Astrocyte of the spinal cord (primary cell): Measurements from ENCODE around the gene USF3.

Source experiments
- DNase-seq: peaks from one replicate; pipeline ENCODE4 v3.0.0; 2011; ENCODE audit warnings: low read depth, low spot score
- H3K4me3 ChIP-seq: 2 replicates; pipeline ENCODE4 v1.5.1; 2011; ENCODE audit warnings: low read depth, mild to moderate bottlenecking, low read length, moderate library complexity
- in situ Hi-C: cut with HindIII; loops from 2 replicates; pipeline ENCODE4 v1.10.0; 2017; ENCODE audit warnings: low sequenced_read_pairs
- TF ChIP-seq, protein P1 (sequence below): IDR thresholded peaks from 2 replicates; pipeline ENCODE4 v1.5.1; 2012; ENCODE audit warnings: low read depth, mild to moderate bottlenecking, low read length, inconsistent platforms

The USF3 gene, protein sequence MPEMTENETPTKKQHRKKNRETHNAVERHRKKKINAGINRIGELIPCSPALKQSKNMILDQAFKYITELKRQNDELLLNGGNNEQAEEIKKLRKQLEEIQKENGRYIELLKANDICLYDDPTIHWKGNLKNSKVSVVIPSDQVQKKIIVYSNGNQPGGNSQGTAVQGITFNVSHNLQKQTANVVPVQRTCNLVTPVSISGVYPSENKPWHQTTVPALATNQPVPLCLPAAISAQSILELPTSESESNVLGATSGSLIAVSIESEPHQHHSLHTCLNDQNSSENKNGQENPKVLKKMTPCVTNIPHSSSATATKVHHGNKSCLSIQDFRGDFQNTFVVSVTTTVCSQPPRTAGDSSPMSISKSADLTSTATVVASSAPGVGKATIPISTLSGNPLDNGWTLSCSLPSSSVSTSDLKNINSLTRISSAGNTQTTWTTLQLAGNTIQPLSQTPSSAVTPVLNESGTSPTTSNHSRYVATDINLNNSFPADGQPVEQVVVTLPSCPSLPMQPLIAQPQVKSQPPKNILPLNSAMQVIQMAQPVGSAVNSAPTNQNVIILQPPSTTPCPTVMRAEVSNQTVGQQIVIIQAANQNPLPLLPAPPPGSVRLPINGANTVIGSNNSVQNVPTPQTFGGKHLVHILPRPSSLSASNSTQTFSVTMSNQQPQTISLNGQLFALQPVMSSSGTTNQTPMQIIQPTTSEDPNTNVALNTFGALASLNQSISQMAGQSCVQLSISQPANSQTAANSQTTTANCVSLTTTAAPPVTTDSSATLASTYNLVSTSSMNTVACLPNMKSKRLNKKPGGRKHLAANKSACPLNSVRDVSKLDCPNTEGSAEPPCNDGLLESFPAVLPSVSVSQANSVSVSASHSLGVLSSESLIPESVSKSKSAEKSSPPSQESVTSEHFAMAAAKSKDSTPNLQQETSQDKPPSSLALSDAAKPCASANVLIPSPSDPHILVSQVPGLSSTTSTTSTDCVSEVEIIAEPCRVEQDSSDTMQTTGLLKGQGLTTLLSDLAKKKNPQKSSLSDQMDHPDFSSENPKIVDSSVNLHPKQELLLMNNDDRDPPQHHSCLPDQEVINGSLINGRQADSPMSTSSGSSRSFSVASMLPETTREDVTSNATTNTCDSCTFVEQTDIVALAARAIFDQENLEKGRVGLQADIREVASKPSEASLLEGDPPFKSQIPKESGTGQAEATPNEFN (N-terminal part only)

DNA sequence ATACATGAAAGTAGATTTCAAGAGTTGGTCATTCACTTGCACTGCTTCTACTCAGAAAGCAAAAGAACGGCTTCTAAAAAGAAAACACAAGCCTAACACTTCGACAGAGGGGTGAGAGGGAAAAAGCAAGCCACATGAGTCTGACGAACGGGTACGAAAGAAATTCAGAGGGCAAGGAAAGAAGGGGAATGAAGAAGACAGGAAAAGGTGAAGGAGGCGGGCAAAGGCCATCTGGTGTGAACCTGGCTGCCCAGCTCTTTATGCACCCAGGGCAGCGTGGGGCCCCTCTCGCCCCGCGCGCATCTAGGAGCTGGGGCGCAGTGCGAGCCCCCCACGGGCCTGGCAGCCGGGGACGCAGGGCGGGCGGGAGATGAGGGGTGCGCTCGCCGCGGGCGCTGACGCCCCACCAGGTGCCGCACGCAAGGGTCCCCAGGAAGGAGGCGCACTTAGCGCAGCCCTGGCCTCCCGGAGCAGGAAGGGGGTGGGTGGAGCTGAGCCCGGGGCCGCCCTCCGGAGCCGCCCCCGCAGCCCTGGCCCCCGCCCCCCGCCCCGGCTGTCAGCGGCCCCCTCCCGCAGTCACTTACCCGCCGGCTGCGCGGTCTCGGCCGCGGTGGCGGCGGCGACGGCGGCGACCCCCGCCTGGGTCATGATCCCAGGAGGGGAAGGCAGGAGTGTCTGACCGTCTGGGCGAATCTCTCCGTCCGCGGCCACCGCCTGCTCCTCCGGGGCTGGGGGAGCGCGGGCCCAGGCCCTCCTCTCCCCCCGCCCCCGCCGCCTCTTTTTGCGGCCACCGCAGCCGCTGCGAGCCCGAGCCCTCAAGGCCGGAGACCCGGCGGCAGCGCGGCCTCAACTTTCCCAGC lies at the start of gene USF3:
USF3 (minus strand) TSS at position 857 of the 860 bp plus-strand sequence. CDS start 21,764 bp downstream, outside the sequence.
- DNase-seq: peak; percentile 52
- in situ Hi-C loops: no loop called here
- TF ChIP-seq, protein P1, sequence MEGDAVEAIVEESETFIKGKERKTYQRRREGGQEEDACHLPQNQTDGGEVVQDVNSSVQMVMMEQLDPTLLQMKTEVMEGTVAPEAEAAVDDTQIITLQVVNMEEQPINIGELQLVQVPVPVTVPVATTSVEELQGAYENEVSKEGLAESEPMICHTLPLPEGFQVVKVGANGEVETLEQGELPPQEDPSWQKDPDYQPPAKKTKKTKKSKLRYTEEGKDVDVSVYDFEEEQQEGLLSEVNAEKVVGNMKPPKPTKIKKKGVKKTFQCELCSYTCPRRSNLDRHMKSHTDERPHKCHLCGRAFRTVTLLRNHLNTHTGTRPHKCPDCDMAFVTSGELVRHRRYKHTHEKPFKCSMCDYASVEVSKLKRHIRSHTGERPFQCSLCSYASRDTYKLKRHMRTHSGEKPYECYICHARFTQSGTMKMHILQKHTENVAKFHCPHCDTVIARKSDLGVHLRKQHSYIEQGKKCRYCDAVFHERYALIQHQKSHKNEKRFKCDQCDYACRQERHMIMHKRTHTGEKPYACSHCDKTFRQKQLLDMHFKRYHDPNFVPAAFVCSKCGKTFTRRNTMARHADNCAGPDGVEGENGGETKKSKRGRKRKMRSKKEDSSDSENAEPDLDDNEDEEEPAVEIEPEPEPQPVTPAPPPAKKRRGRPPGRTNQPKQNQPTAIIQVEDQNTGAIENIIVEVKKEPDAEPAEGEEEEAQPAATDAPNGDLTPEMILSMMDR: no peak
- H3K4me3 ChIP-seq: peak within 1 kb of the TSS; percentile 88

DNA sequence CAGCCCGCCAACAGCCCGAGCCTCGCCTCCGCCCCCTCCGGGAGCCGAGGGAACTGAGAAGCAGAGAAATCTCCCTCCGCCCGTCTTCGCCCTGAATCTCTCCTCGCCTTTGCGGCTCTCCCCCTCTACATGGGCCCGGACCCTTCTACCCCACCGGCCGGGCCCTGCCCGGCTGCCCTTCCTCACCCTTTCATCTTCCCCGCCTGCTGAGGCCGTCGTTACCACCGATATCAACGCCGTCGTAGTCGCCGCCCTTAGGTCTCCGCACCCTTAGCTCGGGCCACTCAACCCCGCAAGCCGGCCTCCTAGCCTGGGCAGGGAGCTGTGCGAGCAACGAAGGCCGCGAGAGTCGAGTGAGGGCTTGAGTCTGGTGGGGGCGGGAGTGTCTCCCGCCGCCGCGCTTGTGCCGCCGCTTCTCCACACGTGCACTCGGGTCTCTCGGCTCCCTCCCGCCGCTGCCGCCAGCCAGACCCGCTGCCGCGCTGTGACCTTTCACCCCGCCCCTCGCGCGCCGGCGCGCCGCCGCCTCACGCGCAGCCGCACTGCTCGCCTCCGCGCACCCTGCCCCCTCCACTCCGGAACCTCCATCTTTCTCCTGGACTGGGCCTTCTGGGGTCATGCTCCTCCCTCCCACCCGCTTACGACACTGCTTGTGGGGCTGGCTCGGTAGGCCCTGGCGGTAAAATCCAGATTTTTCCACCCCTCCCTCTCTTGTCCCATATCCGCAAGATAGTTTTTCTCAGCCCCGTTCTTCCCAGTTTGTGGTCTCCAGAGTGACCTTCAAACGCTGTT lies 49.5 kb upstream of the USF3 start, which contains the start of gene NAA50:
NAA50 (minus strand) TSS at position 494 of the 792 bp plus-strand sequence; CDS start at position 194, 300 bp downstream.
- peak within 1 kb of the TSS; percentile 98 for H3K4me3 ChIP-seq
- DNase-seq: peak; percentile 92
- TF ChIP-seq, protein P1: peak; percentile 47
- in situ Hi-C loops: no loop called here

DNA sequence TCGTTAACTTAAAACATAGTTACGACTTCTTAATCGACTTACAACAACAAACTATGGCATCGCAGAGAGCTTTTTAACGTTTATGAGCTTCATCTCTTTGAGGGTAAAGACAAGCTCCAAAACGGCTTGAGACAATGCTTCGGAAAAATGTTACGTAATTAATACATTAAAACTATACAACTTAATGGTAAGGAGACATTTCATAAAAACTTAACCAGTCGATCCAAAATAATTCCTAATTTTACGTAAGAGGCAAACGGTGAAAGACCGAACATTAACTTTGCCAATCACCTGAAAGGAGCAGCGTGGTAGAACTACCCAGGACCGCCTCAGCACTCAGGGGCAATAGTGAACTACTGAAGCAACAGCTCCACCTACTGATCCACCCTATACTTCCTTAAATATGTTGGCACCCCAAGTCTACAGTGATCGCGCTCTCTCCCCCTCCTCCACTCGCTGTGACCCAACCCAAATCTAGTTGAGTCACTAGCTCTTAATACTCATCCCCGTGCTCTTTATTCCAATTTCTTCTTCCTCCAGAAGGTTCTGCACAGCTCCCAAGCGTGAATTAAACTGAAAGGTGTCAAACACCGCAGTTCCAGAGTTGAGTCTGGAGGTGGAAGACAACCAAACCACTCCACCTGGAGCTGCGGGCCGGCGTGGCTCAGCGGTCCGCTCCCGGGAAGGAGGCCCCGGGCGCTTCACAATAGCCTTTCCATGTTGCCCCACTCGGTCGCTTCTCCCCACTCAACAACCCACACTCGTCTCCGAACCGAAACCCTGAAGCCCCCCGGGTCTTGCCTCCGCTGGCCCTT lies 48.7 kb upstream of the USF3 start:
- in situ Hi-C loops: no loop called here
- TF ChIP-seq, protein P1: peak; percentile 66
- H3K4me3 ChIP-seq: peak overlapping the region; percentile 98
- DNase-seq: peak; percentile 89

DNA sequence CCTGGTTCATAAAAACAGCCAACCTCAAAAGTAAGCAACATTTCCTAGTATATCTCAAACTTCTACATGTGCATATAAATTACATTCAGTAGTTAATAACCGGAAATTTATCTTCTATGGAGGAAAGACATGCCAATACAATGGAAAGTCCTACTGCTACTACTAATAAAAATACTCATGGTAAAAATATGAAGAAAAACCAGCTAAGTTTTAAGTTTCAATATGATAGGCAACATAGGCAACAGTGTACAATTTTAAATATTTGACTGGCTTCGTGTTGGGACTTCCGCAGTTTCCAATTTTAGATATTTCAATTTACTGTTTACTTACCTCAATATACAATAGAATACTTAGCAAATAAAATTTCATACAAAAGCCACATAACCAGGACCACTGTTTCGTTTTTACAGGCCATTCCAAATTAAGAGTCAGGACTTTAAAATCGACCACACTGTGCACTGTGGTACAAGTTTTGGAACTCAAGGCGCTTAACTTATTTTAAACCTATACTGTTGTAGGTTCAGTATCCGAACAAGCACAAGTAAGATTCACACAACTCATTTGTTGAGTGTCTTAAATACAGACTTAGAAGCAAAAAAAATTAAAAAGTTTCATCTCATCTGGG lies 46.7 kb upstream of the USF3 start:
- TF ChIP-seq, protein P1: no peak
- H3K4me3 ChIP-seq: no peak overlapping the region
- DNase-seq: no peak
- in situ Hi-C loops: no loop called here

GRCh38 chr3:113741620-113742019 lies 45.2 kb upstream of the USF3 start:
- DNase-seq: no peak
- TF ChIP-seq, protein P1: no peak
- in situ Hi-C loops: no loop called here
- no peak overlapping the region for H3K4me3 ChIP-seq
